Measurements from ENCODE around the gene FSTL3.
"Not testable (repeated sequence)": the region's sequence is repeated elsewhere in the genome, so short reads cannot be mapped to it uniquely, and the experiment has no call there.

FSTL3 gene

DNA sequence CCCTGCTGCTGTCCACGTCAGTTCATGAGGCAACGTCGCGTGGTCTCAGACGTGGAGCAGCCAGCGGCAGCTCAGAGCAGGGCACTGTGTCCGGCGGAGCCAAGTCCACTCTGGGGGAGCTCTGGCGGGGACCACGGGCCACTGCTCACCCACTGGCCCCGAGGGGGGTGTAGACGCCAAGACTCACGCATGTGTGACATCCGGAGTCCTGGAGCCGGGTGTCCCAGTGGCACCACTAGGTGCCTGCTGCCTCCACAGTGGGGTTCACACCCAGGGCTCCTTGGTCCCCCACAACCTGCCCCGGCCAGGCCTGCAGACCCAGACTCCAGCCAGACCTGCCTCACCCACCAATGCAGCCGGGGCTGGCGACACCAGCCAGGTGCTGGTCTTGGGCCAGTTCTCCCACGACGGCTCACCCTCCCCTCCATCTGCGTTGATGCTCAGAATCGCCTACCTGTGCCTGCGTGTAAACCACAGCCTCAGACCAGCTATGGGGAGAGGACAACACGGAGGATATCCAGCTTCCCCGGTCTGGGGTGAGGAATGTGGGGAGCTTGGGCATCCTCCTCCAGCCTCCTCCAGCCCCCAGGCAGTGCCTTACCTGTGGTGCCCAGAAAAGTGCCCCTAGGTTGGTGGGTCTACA lies 6.6 kb downstream of the FSTL3 start:
- DNase-seq, result no peak

DNA sequence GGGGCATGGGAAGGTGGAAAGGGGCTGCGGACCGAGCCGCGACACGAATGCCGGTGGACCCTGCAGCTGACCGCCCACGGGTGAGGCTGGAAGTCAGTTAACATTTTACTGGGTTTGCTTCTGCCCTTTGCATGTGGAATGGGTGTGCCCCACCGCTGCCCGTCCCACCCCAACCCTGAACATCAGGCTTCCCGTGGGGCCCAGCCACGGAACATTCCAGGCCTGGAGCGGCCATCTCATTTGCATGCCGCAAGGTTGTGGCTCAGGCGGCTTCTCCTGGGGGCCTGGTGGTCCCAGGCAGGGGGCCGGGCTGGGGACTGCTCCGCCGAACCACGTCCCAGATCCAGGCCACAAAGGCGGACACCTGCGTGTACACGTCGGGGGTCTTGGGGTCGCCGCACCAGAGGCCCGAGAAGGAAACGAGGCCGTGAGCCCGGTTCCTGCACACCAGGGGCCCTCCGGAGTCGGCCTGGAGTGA lies 9.3 kb downstream of the FSTL3 start:
- DNase-seq, result no peak

DNA sequence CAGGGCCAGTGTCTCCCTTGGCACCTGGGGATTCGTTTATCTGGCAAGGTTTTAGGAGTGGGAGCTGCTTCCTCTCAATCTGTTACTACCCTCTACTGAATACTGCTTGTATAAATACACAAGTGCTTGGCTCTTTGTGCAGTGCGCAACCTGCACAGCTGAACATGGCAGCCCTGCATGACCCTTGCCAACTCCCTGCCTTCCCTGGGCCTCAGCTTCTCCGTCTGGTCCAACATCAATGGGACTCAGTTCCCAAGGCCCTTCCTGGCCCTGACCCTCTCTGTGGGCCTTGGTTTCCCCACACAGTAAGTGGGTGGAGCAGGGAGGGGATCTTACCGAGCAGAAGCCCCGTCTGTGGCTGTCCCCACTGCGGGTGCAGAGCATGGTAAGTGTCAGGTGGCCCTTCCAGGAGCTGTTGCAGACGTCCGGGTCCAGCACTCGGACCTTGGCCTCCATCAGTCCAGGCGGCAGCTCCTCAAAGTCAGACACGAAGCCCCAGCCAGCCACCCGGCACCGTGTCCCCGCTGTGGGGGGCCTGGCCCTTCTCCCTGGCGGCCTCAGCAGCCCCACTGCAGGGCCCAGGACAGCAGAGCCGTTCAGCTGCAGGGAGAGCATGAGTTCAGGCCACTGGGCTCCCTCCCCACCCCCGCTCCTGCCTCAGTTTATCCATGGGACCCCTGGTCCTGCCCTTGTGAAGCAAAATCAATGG lies 10.6 kb downstream of the FSTL3 start:
- DNase-seq, result no peak

DNA sequence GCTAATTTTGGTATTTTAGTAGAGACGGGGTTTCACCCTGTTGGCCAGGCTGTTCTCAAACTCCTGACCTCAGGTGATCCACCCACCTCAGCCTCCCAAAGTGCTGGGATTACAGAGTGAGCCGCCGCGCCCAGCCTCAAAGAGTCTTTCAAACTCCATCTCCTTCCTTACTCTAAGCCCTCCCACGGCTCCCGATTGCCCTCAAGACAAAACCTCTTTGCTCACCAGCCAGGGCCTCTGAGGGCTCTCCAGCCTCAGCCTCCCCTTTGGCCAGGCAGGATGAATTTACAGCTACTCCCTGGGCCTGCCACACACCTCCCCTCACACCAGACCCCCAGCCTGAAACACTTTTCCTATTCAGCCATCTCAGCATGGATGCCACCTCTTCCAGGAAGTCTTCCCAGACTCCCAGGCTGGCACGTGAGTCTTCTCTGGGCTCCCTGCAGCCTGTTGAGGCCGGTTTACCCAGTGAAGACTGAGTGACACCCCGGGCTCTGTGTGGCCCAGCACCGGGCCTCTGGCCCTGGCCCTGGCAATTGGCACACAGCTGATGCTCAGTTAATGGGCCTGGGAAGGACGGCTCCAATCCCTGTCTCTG lies 11.5 kb downstream of the FSTL3 start:
- DNase-seq, result no peak

DNA sequence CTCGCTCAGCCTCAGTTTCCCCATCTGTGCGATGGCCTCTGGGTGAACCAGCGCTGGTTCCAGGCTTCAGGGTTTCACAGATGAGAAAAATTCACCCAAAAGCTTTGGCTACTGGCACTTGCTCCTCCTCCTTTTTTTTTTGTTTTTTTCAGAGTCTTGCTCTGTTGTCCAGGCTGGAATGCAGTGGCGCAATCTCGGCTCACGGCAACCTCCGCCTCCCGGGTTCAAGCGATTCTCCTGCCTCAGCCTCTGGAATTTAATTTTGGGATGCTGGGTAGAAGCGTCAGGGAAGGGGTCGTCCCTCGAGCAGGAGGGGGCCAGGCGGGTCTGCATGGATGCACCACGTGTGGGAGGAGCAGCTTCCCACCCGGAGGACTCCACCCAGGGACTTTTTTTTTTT lies 12.0 kb downstream of the FSTL3 start:
- DNase-seq, result no peak

DNA sequence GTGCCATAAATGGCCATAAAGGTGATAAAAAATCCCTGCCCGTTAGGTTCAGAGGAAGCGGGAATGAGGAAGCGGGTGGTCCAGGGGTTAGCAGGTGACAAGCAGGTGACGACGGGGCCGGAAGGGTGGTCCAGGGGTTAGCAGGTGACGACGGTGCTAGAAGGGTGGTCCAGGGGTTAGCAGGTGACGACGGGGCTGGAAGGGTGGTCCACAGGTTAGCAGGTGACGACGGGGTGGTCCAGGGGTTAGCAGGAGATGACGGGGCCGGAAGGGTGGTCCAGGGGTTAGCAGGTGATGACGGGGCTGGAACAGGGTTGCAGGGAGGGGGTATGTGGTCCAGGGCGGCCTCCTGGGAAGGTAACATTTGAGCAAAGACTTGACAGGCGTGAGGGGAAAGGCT lies 12.8 kb downstream of the FSTL3 start:
- no peak for DNase-seq

DNA sequence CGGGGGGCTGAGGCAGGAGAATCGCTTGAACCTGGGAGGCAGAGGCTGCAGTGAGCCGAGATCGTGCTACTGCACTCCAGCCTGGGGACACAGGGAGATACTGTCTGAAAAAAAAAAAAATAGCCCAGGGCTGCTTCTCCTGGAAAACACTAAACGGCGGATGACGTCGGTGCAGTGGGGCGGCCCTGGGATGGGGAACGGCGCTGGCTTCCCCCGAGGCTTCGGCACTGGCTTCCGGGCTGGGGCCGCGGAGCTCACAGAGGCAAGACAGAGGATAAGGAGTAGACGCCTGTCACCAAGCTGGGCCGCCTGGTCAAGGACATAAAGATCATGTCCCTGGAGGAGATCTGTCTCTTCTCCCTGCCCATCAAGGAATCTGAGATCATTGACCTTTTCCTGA lies 14.0 kb downstream of the FSTL3 start:
- DNase-seq, result no peak

DNA sequence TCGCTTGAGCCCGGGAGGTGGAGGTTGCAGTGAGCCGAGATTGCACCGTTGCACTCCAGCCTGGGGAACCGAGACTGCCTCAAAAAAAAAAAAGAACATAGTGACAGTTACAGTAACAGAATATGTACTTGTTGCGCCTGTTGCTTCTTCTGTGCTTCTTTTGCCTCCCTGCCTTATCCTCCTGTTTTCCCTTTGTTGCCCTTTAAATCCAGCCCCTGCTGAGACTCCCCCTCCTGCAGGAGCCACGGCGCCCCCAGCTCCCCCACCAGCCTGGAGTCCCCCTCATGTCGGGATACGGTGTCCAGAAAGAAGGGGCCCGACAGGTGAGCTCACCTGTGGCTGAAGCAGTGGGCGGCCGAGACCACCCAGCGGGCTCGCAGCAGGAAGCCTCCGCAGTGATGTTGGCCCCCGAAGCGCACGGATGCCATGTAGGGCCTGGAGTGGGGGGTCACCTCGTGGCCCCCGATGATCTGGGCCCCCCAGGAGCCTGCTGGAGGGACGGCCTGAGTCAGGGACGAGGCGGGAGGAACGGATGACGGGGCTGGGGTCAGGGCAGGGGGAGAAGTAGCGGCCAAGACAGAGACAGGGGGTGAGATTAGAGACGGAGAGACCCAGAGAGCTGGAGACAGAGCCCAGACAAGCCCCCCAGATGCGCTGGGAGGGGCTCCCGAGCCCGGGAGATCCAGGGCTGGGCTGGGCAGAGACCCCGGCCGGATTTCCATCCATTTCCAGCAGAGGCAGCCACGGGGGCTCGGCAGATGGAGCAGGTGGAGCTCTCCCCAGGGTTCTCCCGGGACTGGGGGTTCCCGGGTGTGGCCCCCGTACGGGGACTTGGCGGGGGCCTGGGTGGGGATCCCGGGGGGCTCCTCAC lies 18.5 kb downstream of the FSTL3 start:
- no peak for DNase-seq

DNA sequence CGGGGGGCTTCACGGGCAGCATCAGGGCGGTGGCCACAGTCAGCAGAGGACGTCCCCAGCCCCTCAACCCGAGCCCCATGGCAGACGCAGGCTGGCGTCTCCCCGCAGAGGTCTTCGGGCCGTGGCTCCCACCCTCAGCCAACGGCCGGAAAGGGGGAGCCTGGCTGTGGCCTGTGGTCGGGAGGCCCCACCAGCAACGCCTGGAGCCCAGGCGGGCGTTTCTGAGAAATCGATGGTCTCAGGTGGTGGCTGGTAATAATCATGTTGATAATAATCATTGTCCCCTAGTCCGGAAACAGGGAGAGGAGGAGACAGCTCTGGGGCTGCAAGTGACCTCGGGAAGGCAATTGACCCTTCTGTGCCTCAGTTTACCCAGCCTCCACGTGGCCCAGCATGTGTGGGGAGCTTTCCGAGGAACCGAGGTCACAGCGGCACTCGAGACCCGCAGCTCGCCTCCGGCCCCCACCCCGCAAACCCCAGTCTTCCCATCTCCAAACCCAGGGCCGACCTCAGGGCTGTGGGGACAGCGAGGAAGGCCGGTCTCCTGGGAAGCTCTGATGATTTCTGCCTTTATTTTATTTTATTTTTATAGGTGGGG lies 19.3 kb downstream of the FSTL3 start, which contains the start of gene PRSS57:
TSS of gene PRSS57 (minus strand) at position 101 of the 598 bp plus-strand sequence. CDS start at position 79, 22 bp downstream.
- no peak for DNase-seq

DNA sequence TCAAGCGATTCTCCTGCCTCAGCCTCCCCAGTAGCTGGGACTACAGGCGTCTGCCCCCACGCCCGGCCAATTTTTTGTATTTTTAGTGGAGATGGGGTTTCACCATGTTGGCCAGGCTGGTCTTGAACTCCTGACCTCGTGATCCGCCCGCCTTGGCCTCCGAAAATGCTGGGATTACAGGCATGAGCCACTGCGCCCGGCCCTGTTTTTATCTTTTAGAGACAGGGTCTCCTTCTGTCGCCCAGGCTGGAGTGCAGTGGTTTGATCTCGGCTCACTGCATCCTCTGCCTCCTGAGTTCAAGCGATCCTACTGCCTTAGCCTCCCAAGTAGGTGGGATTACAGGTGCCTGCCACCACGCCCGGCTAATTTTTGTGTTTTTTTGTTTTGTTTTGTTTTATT lies 22.3 kb downstream of the FSTL3 start:
- DNase-seq, result not testable (repeated sequence)

DNA sequence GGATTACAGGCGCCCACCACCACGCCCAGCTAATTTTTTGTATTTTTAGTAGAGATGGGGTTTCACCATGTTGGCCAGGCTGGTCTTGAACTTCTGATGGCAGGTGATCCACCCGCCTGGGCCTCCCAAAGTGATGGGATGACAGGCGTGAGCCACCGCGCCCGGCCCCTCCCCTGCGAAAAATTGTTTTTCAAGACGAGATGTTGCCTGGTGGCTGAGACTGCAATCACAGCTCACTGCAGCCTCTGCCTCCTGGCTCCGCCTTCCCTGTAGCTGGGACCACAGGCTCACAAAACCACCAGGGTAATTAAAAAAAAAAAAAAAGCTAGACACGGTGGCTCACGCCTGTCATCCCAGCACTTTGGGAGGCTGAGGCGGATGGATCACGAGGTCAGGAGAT lies 23.7 kb downstream of the FSTL3 start:
- DNase-seq, result not testable (repeated sequence)

DNA sequence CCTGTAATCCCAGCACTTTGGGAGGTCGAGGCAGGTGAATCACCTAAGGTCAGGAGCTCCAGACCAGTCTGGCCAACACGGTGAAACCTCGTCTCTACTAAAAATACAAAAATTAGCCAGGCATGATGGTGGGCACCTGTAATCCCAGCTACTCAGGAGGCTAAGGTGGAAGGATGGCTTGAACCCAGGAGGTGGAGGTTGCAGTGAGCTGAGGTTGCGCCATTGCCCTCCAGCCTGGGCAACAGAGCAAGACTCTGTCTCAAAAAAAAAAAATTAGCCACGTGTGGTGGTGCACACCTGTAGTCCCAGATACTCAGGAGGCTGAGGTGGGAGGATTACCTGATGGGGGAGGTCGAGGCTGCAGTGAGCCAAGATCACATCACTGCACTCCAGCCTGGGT lies 26.7 kb downstream of the FSTL3 start:
- not testable (repeated sequence) for DNase-seq

DNA sequence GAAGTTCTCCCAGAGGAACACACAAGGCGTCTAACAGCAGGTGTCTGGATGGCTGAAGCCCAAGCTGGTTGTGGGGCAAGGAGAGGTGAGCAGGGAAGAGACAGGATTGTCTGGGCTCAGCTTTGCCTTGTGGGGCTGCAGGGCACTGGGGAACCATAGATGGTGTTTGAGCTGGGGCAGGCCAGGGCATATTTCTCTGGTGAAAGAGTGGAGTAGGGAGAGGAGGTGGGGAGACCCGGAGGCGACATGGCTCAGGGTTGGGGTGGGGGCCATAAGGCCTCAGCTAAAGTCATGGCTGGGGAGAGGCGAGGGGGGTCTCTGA lies 27.1 kb downstream of the FSTL3 start:
- DNase-seq, result no peak

DNA sequence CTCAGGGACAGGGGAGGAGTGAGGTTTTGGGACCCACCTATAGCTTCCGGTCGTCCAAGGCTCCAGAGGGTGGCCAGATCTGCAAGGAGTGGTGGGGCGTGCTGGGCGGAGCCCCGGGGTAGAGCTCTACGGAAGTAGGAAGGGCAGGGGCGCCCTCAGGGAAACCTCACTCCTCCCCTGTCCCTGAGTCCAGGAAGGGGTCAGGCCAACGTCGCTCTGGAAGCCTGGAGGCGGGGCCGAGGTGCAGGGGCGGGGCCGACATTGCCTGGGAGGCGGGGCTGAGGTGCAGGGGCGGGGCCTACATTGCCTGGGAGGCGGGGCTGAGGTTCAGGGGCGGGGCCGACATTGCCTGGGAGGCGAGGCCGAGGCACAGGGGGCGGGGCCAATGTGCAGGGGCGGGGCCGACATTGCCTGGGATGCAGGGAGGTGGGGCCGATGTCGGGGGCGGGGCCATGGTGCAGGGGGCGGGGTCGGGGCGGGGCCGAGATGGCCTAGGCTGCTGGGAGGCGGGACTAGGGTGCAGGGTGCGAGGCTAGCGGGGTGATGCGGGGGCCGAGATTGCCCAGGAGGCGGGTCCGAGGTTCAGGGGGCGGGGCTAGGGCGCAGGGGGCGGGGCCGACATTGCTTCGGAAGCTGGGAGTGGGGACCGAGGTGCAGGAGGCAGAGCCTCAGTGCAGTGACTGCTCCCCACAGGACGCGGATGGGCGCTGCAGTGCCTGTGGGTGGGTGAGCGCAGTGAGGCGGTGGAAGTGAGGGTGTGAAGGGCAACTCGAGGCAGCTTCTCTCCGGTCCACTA lies 27.7 kb downstream of the FSTL3 start:
- DNase-seq, result no peak

DNA sequence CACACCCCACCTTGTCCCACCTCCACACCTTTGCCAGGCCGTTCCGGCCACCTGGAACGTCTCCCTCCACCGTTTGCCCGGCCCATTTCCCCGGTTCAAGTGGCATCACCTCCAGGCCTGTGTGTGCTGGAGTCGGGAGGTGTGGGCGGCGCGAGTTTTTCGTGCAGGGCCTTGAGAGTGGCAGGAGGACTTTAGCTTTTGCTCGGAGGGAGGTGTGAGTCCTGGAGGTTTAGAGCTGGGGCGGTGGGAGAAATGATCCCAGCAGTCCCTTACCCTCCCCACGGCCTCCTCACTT lies 28.2 kb downstream of the FSTL3 start:
- no peak for DNase-seq

DNA sequence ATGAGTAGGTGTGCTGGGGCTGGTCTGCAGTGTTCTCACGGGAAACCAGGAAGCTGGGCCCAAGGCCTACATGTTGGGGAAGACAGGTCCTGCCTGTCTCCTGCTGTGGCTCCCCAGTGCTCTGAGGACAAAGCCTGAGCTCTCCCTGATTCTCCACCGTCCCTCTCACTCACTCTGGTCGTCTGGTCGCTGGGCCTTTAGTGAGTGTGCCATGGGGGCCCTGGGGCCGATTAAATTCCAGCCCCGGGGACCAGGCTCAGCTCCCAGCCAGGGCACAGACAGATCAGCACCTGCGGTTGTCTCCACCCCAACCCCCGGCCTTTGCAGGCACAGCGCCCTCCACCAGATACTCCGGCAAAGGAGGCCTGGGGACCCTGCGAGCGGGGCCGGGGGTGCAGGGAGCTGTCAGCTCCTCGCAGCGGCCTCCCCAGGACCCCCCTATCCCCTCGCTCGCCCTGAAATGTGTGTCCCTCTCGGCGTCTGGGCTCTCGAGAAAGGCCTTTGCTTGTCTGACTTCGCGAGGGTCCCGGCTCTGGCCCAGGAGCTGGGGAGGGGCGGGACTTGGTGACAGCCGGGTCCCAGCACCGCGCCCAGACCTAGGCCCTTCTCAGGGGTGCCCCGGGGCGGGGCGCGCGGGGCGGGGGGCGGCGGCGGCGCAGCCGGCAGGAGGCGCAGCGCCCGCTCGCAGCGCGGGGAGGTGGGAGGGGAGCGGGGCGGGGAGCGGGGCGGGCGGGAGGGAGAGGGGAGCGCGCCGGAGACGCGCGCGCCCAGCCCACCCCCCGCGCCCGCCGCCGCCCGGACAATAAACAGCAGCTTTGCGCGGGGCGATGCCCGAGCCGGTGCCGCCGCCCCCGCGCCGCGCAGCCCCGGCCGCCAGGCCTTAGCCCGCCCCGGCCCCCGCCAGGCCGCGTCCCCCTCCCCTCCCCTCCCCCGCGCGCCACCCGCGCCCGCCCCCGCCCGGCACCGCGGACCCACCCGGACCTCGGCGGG lies 32.3 kb downstream of the FSTL3 start, which contains the start of gene PALM:
TSS of gene PALM (plus strand) at position 782 of the 990 bp plus-strand sequence. CDS start 212 bp downstream, outside the sequence.
- no peak for DNase-seq

DNA sequence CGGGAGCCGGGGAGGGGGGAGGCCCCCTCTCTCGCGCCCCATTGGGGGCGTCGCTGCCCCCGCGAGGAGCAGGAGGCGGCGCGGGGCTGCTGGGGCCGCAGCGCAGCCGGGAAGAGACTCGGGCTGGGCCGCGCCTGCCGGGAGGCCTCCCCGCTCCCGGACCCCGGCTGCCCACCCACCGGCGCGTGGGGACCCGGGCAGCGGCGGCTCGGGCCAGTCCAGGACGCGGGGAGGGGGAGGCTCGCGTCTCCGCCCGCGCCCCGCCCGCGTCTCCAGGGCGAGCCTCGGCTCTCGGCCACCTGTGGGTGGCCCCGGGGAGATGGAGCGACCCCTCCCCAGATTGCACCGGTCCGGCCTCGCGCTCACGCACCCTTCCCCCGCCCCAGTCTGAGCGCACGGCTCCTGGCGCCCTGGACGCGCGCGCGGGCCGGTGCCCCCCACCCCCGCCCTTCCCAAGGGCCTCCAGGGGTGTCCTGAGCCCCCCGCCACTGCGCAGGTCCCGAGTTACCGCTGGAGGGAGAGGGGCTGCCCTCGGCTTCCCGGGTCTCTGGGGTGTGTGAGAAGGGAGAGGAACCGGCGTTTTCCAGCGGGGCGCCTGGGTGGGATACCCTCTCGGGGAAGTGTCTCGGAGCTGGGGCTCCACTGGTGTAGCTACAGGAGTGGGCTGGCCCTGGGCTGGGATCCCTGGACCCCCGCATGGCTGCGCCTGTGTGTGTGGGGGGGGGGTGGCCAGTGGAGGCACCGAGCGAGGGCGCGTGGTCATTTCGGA lies 33.2 kb downstream of the FSTL3 start:
- DNase-seq, result no peak

DNA sequence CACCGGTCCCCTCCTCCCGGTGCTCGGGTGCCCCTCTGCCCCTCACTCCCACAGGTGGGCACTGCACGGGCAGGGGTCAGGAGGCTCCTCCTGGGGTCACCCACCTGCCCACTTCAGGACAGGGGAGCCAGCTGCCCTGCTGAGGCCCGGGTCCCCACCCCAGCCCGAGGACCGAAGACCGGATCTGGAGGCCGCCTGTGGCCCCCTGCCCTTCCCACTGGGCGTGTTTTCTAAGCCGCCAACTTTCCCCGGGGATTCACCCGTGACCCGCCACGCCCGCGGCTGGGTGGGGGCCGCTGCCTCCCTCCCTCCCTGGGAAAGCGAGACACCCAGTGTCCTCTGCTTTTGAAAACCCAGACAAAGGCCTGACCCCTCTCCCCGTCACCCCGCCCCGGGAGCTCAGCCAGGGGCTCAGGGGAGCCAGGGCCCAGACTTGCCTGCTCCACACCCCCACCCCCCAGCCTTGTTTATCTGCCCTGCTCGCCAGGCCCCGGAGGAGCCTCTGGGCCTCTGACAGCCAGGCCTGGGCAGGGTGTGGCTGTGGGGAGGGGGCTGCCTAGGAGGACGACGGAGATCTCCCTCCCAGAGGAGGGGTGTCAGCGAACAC lies 33.9 kb downstream of the FSTL3 start:
- no peak for DNase-seq

DNA sequence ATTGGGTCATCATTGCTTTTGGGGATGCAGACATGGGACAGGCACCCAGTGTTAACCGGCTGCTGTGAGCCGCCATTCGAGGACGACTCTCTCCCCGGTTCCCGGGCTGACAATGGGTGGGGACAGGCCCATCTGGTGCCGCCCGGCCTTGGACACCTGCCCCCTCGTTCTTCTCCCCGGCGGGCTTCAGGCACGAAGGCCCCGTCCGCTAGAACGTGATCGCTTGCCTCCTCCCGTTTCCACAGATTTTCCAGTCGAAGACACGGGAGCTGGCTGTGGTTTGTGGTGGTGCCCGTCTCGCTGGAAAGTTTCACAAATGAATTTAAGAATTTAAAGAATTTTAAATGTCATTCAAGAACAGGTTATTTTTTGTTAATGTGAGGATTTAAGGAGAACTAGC lies 34.6 kb downstream of the FSTL3 start:
- DNase-seq, result no peak

DNA sequence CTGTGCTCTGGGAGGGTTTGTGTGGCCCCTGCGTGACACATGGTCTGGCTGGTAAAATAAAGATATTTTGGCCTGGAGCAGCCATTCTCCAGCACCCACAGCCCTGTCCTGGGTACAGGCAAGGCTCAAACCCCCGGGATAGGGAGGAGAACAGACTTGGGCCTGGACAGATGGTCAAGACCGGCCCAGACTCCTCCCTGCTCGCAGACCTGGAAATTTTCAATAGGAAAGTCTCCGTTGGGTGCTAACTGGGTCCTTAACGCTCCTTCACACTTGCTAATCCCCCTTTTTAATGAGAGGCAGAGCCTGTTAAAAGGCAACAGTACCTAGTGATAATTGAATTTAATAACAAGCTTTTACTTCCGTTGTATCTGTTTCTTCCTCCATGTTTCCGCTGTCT lies 35.1 kb downstream of the FSTL3 start:
- no peak for DNase-seq
